GM19463 (cell line): Measurements from ENCODE around the gene OBSCN.

Experiments
- ATAC-seq: cut with Tn5 transposase; IDR thresholded peaks from one replicate; pipeline ENCODE4 v1.9.1; 2021; ENCODE audit warnings: mild to moderate bottlenecking, moderate library complexity; ENCODE audit not compliant: unreplicated experiment

OBSCN gene

DNA sequence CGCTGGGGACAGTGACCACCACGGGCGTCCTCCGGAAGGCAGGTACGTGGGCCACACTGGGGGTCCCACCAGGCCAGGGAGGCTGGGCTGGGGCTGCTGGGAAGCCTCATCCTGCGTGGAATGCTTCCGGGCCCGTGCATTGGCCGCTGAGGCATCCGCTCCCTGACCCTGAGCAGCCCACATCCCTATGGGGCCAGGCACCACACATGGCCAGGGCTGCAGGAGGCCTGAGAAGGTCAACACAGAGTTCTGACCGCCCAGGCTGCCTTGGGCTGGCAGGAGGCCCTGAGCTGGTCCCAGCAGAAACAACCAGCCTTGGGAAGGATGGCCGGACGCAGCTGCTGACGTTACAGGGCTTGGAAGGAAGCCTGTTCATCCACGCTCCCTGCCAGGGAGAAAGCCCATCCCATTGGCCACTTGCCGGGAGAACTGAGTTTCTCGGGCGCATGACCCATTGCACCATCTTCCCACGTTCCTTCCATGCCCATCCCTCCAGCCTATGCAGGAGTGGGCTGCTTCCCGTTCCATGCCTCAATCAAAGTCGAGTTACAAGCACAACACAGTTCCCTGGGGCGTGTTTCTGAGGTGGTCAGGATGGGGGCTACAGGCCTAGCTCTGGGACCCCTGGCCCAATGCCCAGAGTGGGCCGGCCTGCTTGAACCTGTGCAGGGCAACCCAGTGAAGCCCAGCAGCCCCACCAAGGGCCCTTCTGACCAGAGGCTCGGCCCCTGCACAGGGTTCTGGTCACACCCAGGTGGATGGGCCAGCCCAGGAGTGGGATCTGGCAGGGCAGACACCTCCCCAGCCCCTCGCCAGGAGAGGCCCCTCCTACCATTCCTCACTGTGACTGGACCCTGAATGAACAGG, 167.1 kb downstream of the OBSCN start:
- ATAC-seq, result no peak

DNA sequence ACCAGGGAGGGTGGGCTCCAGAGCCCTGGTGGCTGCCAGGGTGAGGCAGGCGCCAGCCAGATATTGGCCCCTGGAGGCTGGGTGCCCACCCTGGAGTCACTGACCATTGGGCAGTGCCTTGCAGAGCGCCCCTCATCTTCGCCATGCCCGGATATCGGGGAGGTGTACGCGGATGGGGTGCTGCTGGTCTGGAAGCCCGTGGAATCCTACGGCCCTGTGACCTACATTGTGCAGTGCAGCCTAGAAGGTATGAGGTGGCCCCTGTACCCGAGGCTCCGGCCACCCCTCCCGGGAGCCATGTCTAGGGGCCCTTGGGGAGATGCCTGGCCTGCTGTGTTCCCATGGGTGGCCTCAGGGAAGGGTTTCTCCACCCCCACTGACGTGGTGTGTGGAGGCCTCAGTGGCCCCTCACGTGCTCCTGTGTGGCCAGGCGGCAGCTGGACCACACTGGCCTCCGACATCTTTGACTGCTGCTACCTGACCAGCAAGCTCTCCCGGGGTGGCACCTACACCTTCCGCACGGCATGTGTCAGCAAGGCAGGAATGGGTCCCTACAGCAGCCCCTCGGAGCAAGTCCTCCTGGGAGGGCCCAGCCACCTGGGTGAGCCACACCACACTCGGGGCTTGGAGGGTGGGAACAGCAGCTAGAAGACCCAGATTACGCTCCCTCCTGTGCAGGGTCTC, 167.9 kb downstream of the OBSCN start:
- ATAC-seq, result no peak

DNA sequence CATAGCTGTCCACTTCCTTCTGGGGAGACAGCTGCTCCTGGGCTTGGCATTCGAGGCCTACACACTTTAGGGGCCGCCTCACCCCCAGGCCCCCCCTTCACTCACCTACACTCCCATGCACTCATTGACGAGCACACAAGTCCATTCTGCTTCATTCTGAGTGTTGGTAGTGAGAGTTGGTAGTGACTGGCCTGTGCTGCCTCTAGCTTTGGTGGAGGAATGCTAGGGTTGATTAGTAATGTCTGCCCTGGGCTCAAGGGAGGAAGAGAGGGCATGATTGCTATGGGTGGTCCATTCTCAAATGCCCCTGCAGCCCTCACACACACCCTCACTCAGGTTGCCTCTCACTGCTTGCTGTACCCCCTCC, 168.4 kb downstream of the OBSCN start:
- no peak for ATAC-seq

DNA sequence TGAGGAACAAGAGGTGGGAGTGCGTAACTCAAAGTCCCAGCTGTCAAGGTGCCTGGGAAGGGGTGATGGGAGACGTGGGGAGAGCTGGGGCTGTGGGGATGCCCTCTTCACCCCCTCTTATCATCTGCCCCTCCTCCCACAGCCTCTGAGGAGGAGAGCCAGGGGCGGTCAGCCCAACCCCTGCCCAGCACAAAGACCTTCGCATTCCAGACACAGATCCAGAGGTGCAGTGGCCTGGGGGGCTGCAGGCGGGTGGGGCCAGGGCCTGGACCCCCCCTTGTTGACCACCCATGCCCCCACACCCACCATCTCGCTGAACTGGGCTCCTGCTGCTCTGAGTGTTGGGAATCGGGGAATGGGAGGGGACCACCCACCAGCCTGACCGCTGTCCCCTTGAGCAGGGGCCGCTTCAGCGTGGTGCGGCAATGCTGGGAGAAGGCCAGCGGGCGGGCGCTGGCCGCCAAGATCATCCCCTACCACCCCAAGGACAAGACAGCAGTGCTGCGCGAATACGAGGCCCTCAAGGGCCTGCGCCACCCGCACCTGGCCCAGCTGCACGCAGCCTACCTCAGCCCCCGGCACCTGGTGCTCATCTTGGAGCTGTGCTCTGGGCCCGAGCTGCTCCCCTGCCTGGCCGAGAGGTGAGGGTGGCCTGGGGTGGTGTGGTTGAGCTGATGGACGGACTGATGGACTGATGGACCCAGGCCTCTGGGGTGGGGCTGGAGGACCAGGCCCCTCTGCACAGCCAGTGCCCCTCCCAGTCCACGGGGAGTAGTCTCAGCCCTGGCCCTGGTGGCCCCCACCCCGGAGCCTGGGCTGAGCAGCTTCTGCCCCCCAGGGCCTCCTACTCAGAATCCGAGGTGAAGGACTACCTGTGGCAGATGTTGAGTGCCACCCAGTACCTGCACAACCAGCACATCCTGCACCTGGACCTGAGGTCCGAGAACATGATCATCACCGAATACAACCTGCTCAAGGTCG, 169.1 kb downstream of the OBSCN start:
- ATAC-seq, result no peak

DNA sequence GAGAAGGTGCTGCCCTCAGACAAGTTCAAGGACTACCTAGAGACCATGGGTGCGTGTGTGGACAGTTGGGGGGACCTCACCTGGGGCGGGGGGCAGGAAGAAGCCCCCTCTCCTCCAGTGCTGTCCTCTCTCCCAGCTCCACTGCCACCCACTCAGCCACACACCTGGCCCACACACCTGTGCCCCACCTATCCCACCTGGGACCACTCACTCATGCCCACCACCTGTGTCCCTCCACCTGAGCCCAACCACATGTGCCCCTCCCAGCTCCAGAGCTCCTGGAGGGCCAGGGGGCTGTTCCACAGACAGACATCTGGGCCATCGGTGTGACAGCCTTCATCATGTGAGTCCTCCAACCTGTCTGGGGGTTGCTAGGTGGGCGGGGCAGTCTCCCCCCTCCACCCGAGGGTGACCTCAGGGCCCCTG, 169.8 kb downstream of the OBSCN start:
- ATAC-seq, result no peak

DNA sequence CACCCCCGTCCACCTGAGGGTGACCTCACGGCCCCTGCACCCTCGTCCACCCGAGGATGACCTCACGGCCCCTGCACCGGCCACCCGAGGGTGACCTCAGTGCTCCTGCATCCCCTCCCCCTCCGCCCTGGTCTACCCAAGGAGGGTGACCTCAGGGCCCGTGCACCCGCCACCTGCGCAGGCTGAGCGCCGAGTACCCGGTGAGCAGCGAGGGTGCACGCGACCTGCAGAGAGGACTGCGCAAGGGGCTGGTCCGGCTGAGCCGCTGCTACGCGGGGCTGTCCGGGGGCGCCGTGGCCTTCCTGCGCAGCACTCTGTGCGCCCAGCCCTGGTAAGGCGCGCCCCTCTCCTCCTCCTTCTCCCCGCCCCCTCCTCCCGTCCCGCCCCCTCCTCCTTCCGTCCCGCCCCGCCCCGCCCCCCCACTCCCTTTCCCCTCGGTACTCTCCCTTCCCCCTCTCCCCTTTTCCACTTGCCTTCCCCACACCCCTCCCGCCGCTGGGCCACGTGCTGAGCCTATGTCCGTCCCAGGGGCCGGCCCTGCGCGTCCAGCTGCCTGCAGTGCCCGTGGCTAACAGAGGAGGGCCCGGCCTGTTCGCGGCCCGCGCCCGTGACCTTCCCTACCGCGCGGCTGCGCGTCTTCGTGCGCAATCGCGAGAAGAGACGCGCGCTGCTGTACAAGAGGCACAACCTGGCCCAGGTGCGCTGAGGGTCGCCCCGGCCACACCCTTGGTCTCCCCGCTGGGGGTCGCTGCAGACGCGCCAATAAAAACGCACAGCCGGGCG, 170.4 kb downstream of the OBSCN start:
- ATAC-seq, result no peak

DNA sequence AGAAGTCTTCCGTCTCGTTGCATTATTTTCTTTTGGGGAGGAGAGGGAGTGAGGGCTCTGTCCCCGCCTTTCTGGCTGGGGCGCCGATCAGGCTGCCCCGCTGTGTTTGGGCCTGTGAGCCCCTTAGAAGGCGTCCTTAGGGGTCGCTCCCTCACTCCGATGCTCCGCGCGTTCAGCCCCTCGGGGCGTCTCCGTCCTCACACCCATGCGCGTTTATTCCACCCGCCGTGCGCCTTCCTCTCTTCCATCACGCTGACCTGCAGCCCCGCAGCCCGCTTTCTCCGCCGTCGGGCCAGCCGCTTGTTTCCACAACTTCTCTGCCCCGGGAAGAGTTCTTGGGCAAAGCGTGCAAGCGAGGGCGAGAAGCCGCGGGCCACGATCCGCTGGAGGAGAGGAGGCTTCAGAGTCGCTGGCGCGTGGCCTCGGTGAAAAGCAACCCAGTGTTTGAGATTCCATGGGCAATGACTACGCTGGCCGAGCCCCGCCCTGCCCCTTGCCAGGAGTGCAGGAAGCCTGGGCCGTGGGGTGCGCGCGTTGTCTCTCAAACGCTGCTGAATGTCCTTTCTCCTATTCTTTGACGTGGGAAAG, 171.1 kb downstream of the OBSCN start:
- ATAC-seq, result no peak

DNA sequence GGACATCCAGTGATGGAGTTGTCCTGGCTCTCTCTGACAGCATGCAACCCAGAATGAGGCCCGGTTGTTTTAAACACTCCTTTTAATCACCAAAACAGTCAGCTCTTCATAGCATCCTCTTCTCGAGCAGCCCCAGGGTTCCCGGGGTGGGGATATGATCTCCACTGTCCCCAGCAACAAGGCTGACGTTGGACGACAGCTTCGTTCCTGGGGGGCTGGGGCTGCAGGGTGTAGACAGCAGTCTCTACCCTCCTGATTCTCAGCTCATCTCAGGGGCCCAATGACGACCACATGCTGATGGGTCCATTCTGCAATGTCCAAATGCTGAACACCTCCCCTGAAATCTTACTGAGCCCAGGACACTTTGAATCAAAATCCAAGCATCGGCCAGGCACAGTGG, 171.8 kb downstream of the OBSCN start:
- ATAC-seq, result no peak

DNA sequence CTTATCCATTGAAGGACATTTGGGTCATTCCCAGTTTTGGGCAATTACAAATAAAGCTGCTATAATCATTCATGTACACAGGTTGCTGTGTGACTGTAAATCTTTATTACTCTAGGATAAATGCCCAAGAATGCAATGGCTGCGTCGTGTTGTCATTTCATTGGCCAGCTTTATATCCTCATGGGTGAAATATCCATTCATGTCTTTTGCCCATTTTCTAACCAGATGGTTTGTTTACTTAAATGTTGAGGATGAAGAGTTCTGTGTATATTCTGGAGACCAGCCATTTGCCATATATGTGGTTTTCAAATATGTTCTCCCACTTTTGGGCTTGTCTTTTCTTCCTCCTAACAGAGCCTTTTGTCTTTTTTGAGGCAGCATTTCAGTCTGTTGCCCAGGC, 173.5 kb downstream of the OBSCN start:
- no peak for ATAC-seq

DNA sequence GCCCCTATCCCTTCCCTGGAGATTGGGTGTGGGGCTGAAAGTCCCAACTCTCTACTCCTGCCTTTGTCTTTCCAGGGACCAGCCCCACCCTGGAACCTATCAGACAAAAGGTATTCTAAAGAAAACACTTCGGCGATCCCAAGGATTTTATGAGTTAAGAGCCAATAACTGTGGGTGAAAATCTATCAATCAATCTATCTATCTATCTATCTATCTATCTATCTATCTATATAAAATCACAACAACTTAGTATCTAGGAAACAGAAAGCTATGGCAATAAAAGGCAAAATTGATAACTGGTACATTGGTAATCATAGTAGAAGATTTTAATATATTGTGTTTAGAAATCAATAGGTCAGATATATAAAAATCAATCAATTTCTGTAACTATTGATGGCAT, 175.9 kb downstream of the OBSCN start:
- ATAC-seq, result no peak

- ATAC-seq, result no peak
Observed at GRCh38 chr1:228385232-228385631, 177.4 kb downstream of the OBSCN start.

DNA sequence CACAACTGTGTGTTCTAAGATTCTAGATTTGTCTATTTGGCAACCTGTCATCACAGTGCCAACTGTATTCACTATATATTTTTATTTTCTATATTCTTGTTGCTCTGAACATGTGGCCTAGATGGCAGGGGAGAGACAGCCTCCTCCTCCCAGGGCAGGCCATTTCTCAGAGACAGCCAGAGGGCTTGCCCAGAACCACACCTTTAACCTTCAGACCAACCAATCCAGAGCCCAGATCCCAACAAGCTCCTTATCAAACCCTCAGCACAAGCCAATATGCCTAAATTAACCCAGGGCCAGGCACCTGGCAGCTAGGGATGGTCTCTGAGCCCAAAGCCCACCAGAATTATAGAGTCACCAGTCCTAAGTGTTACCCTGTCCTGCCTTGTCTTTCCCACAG, 179.5 kb downstream of the OBSCN start:
- ATAC-seq, result no peak

GRCh38 chr1:228390649-228391048, 182.8 kb downstream of the OBSCN start:
- no peak for ATAC-seq

DNA sequence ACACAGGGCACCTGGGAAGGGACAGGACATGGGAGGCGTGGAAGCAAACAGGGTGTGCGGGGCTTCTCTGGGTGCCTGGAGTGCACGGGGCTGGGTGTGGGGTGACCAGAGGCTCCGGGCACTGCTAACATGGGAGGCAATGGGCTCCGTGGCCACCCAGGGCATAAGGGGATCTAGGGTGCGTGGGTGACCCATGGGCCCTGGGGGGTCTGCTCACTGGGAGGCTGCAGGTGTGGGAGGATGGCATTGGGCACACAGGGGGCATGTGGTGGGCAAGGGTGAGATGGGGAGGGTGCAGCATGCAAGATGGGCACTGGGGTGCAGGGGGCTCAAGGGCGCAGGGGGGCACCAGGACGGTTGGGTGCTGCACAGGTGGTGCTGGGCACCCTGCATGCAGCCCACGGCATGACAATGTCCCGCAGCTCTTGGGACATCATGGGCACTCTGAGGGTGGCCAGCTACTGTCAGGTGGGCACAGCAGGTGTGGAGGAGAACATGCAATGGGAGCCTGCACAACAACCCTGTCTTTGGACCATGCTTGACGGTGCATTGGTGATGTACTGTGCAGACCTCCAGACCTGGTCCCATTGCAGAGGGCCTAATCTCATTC, 183.7 kb downstream of the OBSCN start:
- ATAC-seq, result no peak

GRCh38 chr1:228392111-228392936, 184.5 kb downstream of the OBSCN start:
- ATAC-seq, result no peak

DNA sequence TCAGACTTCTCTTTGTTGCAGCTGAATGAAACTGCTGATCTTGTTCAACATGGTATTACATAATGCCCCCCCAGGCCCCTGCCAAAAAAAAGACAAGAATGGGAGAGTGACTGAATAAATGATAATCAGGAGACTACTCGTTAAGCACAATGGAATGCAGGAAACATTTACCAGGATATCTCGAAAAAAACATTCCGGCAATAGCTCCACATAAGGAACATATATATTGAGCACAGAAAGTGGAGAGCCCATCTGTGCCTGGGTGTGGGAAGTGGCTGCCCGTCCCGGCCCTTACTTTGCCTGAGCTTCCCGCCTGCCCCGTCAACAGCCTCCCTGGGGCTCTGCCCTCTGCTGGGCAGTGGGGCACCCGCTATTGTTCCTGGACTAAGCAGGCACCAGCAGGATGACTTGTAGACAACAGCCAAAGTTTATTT, 185.4 kb downstream of the OBSCN start:
- no peak for ATAC-seq

GRCh38 chr1:228393811-228394570, 186.1 kb downstream of the OBSCN start:
- no peak for ATAC-seq
